Glutamatergic neuron (in vitro differentiated cells): ENCODE measurements around the gene GPX1. TPM values are rescaled to one million over a fixed set of nuclear protein-coding genes. Genes with fewer than 3 reads are reported as not detected.
"Not testable (repeated sequence)": the region's sequence is repeated elsewhere in the genome, so short reads cannot be mapped to it uniquely, and the experiment has no call there.

Experiments used
- DNase-seq: peaks from one replicate; pipeline ENCODE4 v3.0.0; 2022
- H3K27ac Mint-ChIP-seq: one replicate; pipeline ENCODE4 v1.8.0; 2020; ENCODE audit warnings: mild to moderate bottlenecking, mixed read lengths, inconsistent platforms; ENCODE audit not compliant: unreplicated experiment
- H3K27me3 Mint-ChIP-seq: one replicate; pipeline ENCODE4 v1.8.0; 2020; ENCODE audit warnings: mild to moderate bottlenecking, moderate library complexity, mixed read lengths, inconsistent platforms; ENCODE audit not compliant: unreplicated experiment
- H3K36me3 Mint-ChIP-seq: one replicate; pipeline ENCODE4 v1.8.0; 2020; ENCODE audit warnings: mild to moderate bottlenecking, mixed read lengths, inconsistent platforms; ENCODE audit not compliant: unreplicated experiment
- H3K4me1 Mint-ChIP-seq: one replicate; pipeline ENCODE4 v1.8.0; 2020; ENCODE audit warnings: mild to moderate bottlenecking, low read depth, mixed read lengths, inconsistent platforms; ENCODE audit not compliant: unreplicated experiment
- H3K4me3 Mint-ChIP-seq: one replicate; pipeline ENCODE4 v1.8.0; 2020; ENCODE audit warnings: mild to moderate bottlenecking, mixed read lengths, inconsistent platforms; ENCODE audit not compliant: unreplicated experiment
- H3K9me3 Mint-ChIP-seq: one replicate; pipeline ENCODE4 v1.8.0; 2020; ENCODE audit warnings: mild to moderate bottlenecking, moderate library complexity, mixed read lengths, inconsistent platforms; ENCODE audit not compliant: unreplicated experiment
- total RNA-seq: library from RNA; stranded (reverse); fragmentation: NEBNext Ultra II Directional; extraction: Animal tissue kit (Norgen Biotek cat#: 25700); gene quantifications from one replicate; pipeline ENCODE4 v1.2.1, GENCODE V29; 2021; ENCODE audit not compliant: unreplicated experiment
- TF ChIP-seq, protein P1 (sequence below): fragments of 200-600 bp; sonication (generic); IDR thresholded peaks from one replicate; pipeline ENCODE4 v1.5.0; 2021; ENCODE audit not compliant: partially characterized antibody, unreplicated experiment

Gene GPX1
- total RNA-seq, 1 donor from 2014 or later = 239 TPM

- H3K27me3 Mint-ChIP-seq = peaks cover 6% of the 10 kb centered on the region
- H3K4me3 Mint-ChIP-seq = no peak overlapping the region
- H3K4me1 Mint-ChIP-seq = peaks cover 6% of the 10 kb centered on the region
- no peak for DNase-seq
- TF ChIP-seq, protein P1, sequence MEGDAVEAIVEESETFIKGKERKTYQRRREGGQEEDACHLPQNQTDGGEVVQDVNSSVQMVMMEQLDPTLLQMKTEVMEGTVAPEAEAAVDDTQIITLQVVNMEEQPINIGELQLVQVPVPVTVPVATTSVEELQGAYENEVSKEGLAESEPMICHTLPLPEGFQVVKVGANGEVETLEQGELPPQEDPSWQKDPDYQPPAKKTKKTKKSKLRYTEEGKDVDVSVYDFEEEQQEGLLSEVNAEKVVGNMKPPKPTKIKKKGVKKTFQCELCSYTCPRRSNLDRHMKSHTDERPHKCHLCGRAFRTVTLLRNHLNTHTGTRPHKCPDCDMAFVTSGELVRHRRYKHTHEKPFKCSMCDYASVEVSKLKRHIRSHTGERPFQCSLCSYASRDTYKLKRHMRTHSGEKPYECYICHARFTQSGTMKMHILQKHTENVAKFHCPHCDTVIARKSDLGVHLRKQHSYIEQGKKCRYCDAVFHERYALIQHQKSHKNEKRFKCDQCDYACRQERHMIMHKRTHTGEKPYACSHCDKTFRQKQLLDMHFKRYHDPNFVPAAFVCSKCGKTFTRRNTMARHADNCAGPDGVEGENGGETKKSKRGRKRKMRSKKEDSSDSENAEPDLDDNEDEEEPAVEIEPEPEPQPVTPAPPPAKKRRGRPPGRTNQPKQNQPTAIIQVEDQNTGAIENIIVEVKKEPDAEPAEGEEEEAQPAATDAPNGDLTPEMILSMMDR = no peak
- H3K27ac Mint-ChIP-seq = no peak overlapping the region
- peaks cover 3% of the 10 kb centered on the region for H3K9me3 Mint-ChIP-seq
- no peaks in the 10 kb centered on the region for H3K36me3 Mint-ChIP-seq
Observed at GRCh38 chr3:49351521-49352011, 6.6 kb downstream of the GPX1 start.

GRCh38 chr3:49349348-49350114, 8.6 kb downstream of the GPX1 start:
- DNase-seq = no peak
- H3K27ac Mint-ChIP-seq = no peak overlapping the region
- TF ChIP-seq, protein P1 = no peak
- no peaks in the 10 kb centered on the region for H3K36me3 Mint-ChIP-seq
- H3K27me3 Mint-ChIP-seq = peaks cover 6% of the 10 kb centered on the region
- no peak overlapping the region for H3K4me3 Mint-ChIP-seq
- H3K9me3 Mint-ChIP-seq = peaks cover 1% of the 10 kb centered on the region
- no peaks in the 10 kb centered on the region for H3K4me1 Mint-ChIP-seq

- not testable (repeated sequence) for H3K4me3 Mint-ChIP-seq, H3K4me1 Mint-ChIP-seq, H3K27ac Mint-ChIP-seq, H3K9me3 Mint-ChIP-seq, H3K27me3 Mint-ChIP-seq, DNase-seq, H3K36me3 Mint-ChIP-seq
Observed at GRCh38 chr3:49348361-49348760, 9.8 kb downstream of the GPX1 start.

GRCh38 chr3:49346797-49347251, 11.3 kb downstream of the GPX1 start:
- H3K27ac Mint-ChIP-seq = no peak overlapping the region
- TF ChIP-seq, protein P1 = no peak
- H3K36me3 Mint-ChIP-seq = no peaks in the 10 kb centered on the region
- H3K27me3 Mint-ChIP-seq = peaks cover 2% of the 10 kb centered on the region
- no peaks in the 10 kb centered on the region for H3K9me3 Mint-ChIP-seq
- no peak overlapping the region for H3K4me3 Mint-ChIP-seq
- no peaks in the 10 kb centered on the region for H3K4me1 Mint-ChIP-seq
- DNase-seq = no peak

- Mint-ChIP-seq H3K4me3 (no peak overlapping the region), H3K27me3 (peaks cover 2% of the 10 kb centered on the region), H3K36me3 (no peaks in the 10 kb centered on the region), H3K27ac (no peak overlapping the region), H3K4me1 (peaks cover 10% of the 10 kb centered on the region), H3K9me3 (peaks cover 4% of the 10 kb centered on the region)
- DNase-seq = no peak
- TF ChIP-seq, protein P1 = no peak
Observed at GRCh38 chr3:49343163-49343562, 15.0 kb downstream of the GPX1 start.
